ENCODE data around the gene CDKN1B.
A peak's percentile ranks its signal among the peaks of the same experiment; 100 is the strongest.

Gene CDKN1B

DNA sequence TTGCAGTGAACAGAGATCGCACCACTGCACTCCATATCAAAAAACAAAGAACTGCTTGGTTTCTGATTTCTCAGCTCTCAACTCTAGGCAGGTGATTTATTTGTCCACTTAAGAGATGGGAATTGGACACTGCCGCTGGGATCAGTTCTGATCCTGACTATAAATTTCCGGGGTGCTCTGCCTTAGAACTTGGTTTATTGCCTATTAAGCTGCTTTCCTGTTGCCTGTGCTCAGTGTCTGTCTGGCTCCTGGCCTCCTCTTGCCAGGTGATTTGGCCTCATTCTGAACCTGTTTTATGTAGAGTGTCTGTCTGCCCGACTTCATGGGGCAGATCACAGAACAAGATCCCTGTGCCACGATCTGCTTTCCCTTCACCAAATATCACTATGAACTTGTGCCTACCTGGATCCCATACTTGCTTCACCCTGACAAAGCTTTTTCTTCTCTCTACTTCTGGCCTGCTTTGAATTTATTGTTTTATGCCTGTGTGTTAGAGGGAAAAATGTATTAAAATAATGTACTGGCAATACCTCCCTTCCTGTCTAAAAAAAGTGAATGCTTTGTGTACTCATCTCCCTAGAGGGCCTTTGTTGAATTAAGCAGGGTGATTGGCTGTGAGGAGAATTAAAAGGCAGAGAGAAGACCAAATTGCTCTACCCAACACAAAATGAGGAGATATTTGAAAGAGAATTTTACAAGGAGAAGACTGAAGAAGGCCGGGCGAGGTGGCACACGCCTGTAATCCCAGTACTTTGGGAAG lies 27.6 kb downstream of the CDKN1B start:
- no peak for FAIRE-seq
- DNase-seq (ENCODE audit: insufficient read length, low spot score), result no peak
- no peak for TF ChIP-seq SPI1 (IDR thresholded peaks at IDR 0.05; ENCODE audit: low read depth, low read length)
- no peak for TF ChIP-seq POLR2AphosphoS5 (IDR thresholded peaks at IDR 0.05; ENCODE audit: low read depth, low read length)
- no peak for TF ChIP-seq PAX5 (IDR thresholded peaks at IDR 0.05; ENCODE audit: insufficient read depth, low read length, severe bottlenecking)
- no peak for TF ChIP-seq POU2F2 (IDR thresholded peaks at IDR 0.05; ENCODE audit: low read depth, low read length)
- no peak for TF ChIP-seq POLR2A (IDR thresholded peaks at IDR 0.05; ENCODE audit: low read depth, low read length)
- no peak for TF ChIP-seq TAF1 (IDR thresholded peaks at IDR 0.05; ENCODE audit: low read depth, low read length)

- FAIRE-seq, result no peak
These were observed 28.5 kb downstream of the CDKN1B start for GRCh38 chr12:12745576-12746211.

GRCh38 chr12:12747278-12747677 lies 30.1 kb downstream of the CDKN1B start:
- TF ChIP-seq SPI1 (IDR thresholded peaks at IDR 0.05; ENCODE audit: low read depth, low read length) (no peak), POLR2A (IDR thresholded peaks at IDR 0.05; ENCODE audit: low read depth, low read length) (no peak), TAF1 (IDR thresholded peaks at IDR 0.05; ENCODE audit: low read depth, low read length) (no peak), PAX5 (IDR thresholded peaks at IDR 0.05; ENCODE audit: insufficient read depth, low read length, severe bottlenecking) (no peak)
- FAIRE-seq, result no peak
- no peak for DNase-seq (ENCODE audit: insufficient read length, low spot score)

More at GRCh38 chr12:12745576-12746211, 28.5 kb downstream of the CDKN1B start:
- DNase-seq (ENCODE audit: insufficient read length, low spot score), result no peak
- TF ChIP-seq PAX5 (IDR thresholded peaks at IDR 0.05; ENCODE audit: insufficient read depth, low read length, severe bottlenecking) (no peak), POLR2AphosphoS5 (IDR thresholded peaks at IDR 0.05; ENCODE audit: low read depth, low read length) (no peak), POU2F2 (IDR thresholded peaks at IDR 0.05; ENCODE audit: low read depth, low read length) (no peak), SPI1 (IDR thresholded peaks at IDR 0.05; ENCODE audit: low read depth, low read length) (no peak), POLR2A (IDR thresholded peaks at IDR 0.05; ENCODE audit: low read depth, low read length) (no peak), TAF1 (IDR thresholded peaks at IDR 0.05; ENCODE audit: low read depth, low read length) (no peak)

DNA sequence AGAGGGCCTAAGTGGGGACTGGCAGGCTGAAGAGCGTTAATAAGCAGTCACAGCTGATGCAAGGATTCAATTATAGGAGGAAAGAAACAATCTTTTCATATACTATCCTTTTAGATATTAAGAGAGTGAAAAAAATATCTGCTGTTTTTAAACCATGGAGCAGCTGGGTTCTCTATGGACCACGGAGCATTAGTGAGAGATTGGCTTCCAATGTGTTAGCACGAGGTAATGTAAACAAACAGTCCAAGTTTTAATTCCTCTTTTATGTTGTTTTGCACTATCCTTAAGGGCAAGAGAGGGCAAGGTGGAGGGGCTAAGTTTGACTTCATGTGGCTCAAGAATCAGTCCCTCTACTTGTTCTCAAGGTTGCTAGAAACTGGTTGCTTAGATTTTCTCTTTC lies 30.9 kb downstream of the CDKN1B start:
- FAIRE-seq (no peak), DNase-seq (ENCODE audit: insufficient read length, low spot score) (no peak)
- TF ChIP-seq POU2F2 (IDR thresholded peaks at IDR 0.05; ENCODE audit: low read depth, low read length) (no peak), PAX5 (IDR thresholded peaks at IDR 0.05; ENCODE audit: insufficient read depth, low read length, severe bottlenecking) (no peak), POLR2AphosphoS5 (IDR thresholded peaks at IDR 0.05; ENCODE audit: low read depth, low read length) (no peak), SPI1 (IDR thresholded peaks at IDR 0.05; ENCODE audit: low read depth, low read length) (no peak), POLR2A (IDR thresholded peaks at IDR 0.05; ENCODE audit: low read depth, low read length) (no peak), TAF1 (IDR thresholded peaks at IDR 0.05; ENCODE audit: low read depth, low read length) (no peak)

DNA sequence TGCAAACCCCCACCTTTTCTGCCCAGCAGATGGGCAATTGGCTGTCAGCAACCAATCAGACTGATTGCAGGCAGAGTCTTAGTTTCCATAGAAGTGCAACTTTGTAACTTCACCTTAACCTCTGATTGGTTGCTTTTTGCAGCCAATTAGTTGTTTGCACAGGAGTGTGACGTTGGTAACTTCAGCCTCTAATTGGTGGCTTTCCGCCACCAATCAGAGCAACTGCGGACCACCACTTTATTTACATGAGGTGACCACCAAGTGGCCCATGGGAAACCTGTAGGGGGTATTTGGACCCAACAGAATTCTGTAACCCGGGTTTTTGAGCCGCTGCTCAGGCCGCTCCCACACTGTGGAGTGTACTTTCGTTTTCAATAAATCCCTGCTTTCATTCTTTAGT lies 32.3 kb downstream of the CDKN1B start:
- TF ChIP-seq POLR2A (IDR thresholded peaks at IDR 0.05; ENCODE audit: low read depth, low read length) (no peak), PAX5 (IDR thresholded peaks at IDR 0.05; ENCODE audit: insufficient read depth, low read length, severe bottlenecking) (no peak), POLR2AphosphoS5 (IDR thresholded peaks at IDR 0.05; ENCODE audit: low read depth, low read length) (no peak), POU2F2 (IDR thresholded peaks at IDR 0.05; ENCODE audit: low read depth, low read length) (no peak), TAF1 (IDR thresholded peaks at IDR 0.05; ENCODE audit: low read depth, low read length) (no peak), SPI1 (IDR thresholded peaks at IDR 0.05; ENCODE audit: low read depth, low read length) (no peak)
- peak; percentile 20 for FAIRE-seq
- DNase-seq (ENCODE audit: insufficient read length, low spot score), result no peak

GRCh38 chr12:12755923-12756322 lies 38.8 kb downstream of the CDKN1B start:
- no peak for TF ChIP-seq TAF1 (IDR thresholded peaks at IDR 0.05; ENCODE audit: low read depth, low read length)
- no peak for TF ChIP-seq SPI1 (IDR thresholded peaks at IDR 0.05; ENCODE audit: low read depth, low read length)
- no peak for TF ChIP-seq POLR2A (IDR thresholded peaks at IDR 0.05; ENCODE audit: low read depth, low read length)
- no peak for TF ChIP-seq POU2F2 (IDR thresholded peaks at IDR 0.05; ENCODE audit: low read depth, low read length)
- no peak for TF ChIP-seq PAX5 (IDR thresholded peaks at IDR 0.05; ENCODE audit: insufficient read depth, low read length, severe bottlenecking)
- no peak for TF ChIP-seq POLR2AphosphoS5 (IDR thresholded peaks at IDR 0.05; ENCODE audit: low read depth, low read length)
- DNase-seq (ENCODE audit: insufficient read length, low spot score), result no peak
- FAIRE-seq, result no peak

DNA sequence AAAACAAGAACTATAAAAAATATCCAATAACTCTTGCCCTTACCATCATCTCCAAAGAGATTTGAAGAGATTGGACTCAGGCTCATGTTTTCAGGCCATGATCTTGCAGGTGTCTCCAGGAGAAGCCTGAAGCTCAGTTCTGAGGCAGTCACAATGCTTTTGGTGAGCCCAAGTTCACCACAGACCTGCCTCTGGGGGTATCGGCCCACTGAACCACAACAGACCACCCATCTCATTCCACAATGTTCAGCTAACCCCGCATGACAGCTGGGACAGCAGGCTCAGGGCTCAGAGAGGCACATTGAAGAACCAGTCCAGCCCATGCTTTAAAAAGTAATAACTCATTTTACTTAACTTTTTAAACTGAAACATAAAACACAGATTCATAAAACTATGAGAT lies 40.0 kb downstream of the CDKN1B start:
- FAIRE-seq, result no peak

GRCh38 chr12:12759234-12759915 lies 42.2 kb downstream of the CDKN1B start:
- FAIRE-seq (no peak), DNase-seq (ENCODE audit: insufficient read length, low spot score) (no peak)
- TF ChIP-seq POLR2AphosphoS5 (IDR thresholded peaks at IDR 0.05; ENCODE audit: low read depth, low read length) (no peak), PAX5 (IDR thresholded peaks at IDR 0.05; ENCODE audit: insufficient read depth, low read length, severe bottlenecking) (no peak), POU2F2 (IDR thresholded peaks at IDR 0.05; ENCODE audit: low read depth, low read length) (no peak), TAF1 (IDR thresholded peaks at IDR 0.05; ENCODE audit: low read depth, low read length) (no peak), SPI1 (IDR thresholded peaks at IDR 0.05; ENCODE audit: low read depth, low read length) (no peak), POLR2A (IDR thresholded peaks at IDR 0.05; ENCODE audit: low read depth, low read length) (no peak)

More for the DNA sequence above, 40.0 kb downstream of the CDKN1B start:
- DNase-seq (ENCODE audit: insufficient read length, low spot score), result no peak
- TF ChIP-seq POU2F2 (IDR thresholded peaks at IDR 0.05; ENCODE audit: low read depth, low read length), result no peak
- no peak for TF ChIP-seq POLR2A (IDR thresholded peaks at IDR 0.05; ENCODE audit: low read depth, low read length)
- TF ChIP-seq TAF1 (IDR thresholded peaks at IDR 0.05; ENCODE audit: low read depth, low read length), result no peak
- TF ChIP-seq POLR2AphosphoS5 (IDR thresholded peaks at IDR 0.05; ENCODE audit: low read depth, low read length), result no peak

DNA sequence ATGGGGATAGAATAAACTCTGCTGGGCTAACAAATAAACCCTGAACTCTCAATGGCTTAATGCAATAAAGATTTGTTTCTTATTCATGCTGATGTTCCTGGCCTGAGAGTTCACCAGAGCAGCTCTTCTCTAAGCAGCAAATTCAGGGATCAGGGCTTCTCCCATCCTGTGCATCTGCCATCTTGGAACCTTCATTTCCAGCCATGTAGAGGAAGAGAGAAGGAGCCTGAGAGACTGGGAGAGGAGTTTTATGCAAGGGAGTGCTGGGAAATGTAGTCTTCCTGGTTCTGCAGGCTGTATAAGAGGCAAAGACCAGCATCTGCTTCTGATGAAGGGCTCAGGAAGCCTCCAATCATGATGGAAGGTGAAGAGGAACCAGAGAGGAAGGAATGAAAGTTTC lies 47.7 kb downstream of the CDKN1B start:
- no peak for DNase-seq (ENCODE audit: insufficient read length, low spot score)
- no peak for TF ChIP-seq POU2F2 (IDR thresholded peaks at IDR 0.05; ENCODE audit: low read depth, low read length)
- no peak for TF ChIP-seq POLR2A (IDR thresholded peaks at IDR 0.05; ENCODE audit: low read depth, low read length)
- no peak for TF ChIP-seq SPI1 (IDR thresholded peaks at IDR 0.05; ENCODE audit: low read depth, low read length)
- TF ChIP-seq TAF1 (IDR thresholded peaks at IDR 0.05; ENCODE audit: low read depth, low read length), result no peak
- FAIRE-seq, result no peak

All from GM12891 (cell line).